LNCAP (cell line): Measurements from ENCODE around the gene ICAM3.

Experiments
- TF ChIP-seq, protein P1 (sequence below): fragments of 450-650 bp; IDR thresholded peaks from 2 replicates; pipeline ENCODE4 v1.5.1; 2017; ENCODE audit warnings: mild to moderate bottlenecking

ICAM3 gene

DNA sequence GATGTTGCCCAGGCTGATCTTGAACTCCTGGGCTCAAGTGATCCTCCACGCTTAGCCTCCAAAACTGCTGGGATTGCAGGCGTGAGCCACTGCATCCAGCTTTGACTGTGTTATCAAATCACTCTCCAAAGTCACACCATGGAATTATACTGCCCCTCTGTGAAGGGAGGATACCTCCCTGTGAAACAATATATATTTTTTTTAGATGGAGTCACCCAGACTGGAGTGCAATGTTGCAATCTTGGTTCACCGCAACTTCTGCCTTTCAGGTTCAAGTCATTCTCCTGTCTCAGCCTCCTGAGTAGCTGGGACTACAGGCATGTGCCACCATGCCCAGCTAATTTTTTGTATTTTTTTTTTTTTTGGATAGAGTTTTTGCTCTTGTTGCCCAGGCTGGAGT, 33.3 kb upstream of the ICAM3 start:
- TF ChIP-seq, protein P1, sequence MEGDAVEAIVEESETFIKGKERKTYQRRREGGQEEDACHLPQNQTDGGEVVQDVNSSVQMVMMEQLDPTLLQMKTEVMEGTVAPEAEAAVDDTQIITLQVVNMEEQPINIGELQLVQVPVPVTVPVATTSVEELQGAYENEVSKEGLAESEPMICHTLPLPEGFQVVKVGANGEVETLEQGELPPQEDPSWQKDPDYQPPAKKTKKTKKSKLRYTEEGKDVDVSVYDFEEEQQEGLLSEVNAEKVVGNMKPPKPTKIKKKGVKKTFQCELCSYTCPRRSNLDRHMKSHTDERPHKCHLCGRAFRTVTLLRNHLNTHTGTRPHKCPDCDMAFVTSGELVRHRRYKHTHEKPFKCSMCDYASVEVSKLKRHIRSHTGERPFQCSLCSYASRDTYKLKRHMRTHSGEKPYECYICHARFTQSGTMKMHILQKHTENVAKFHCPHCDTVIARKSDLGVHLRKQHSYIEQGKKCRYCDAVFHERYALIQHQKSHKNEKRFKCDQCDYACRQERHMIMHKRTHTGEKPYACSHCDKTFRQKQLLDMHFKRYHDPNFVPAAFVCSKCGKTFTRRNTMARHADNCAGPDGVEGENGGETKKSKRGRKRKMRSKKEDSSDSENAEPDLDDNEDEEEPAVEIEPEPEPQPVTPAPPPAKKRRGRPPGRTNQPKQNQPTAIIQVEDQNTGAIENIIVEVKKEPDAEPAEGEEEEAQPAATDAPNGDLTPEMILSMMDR, result no peak

DNA sequence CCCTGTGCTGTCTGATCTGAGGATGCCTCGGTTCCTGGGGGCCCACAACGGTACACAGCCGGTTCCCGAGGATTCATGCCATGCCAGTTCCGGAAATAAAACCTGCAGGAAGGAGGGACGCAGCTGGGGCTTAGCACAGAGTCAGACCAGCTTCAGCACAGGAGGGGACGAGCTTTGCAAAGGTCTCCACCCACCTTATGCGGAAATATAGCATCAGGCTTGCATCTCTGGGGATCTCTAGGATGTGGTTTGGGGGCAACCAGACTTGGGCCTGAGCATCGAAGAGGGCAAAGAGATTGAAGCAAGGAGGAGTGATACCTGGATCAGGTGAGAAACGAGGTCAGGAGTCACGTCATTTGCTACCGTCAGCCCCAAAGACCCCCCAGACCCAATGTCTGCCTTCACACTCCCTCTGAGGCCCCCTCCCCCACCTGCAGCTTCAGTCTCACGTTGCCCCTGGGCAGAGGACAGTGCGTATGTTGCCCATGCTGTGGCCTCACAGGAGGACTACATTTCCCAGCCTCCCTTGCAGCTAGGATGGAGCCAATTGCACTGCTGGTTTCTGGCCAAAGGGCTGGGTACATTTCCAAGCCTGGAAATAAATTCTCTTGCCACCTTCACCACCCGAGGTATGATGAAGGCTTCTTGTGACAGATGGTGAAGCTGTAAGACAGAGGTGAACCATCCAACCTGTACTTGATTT, 28.8 kb upstream of the ICAM3 start:
- TF ChIP-seq, protein P1, result no peak

DNA sequence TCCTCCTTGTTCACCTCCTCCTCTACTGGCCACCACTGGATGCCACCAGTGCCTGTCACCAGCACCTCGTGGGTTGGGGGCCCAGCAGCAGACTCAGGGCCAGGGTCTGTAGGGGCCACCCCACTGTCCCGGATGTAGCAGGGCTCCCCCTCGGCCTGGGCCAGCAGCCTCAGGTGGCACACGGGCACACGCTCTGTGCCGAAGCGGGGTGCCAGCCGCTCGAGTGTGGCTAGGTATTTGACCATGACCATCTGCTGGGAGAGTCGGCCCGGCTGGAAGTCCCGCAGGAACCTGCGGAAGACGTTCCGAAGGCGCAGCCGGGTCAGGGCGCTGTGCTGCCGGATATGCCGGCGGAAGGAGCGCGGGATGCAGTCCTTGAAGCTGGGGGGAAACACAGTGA, 26.1 kb upstream of the ICAM3 start:
- TF ChIP-seq, protein P1, result no peak

DNA sequence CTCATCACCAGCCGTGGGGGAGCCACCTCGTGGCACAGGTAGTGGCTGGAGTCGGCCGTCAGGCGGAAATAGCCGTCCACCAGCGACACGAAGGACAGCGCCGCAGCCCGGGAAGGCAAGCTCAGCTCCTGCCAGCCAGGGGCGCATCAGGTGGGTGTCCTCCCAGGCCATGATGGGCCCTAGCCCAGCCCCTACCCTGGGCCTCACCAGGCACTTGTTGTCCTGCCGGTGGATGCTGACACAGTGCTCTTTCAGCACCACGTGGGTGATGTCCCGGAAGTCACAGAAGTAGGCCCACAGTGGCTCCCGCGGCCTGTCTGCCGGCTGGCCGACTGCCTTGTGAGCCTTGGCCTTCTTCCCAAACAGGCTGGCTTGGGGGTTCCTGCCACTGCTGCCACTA, 25.2 kb upstream of the ICAM3 start:
- TF ChIP-seq, protein P1, result no peak

DNA sequence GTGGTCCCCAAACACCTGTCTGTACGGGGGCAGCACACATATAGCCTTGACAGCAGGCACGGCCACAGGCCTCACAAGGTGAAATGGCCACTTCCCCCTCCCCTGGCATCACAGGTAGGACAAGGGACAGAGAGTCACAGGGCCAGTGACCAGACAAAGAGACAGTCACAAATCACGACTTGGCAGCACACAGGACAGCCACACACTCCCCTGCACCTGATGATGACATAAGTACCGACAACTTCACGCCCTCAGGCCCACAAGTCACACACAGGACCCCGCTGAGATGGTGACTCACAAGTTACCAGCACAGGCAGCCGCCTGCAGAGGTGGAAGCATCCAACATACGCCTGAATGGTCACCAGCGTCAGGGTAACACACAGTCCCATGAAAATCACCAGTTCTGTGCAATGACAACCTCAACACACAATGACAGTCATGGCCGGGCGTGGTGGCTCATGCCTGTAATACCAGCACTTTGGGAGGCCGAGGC, 24.4 kb upstream of the ICAM3 start:
- TF ChIP-seq, protein P1, result no peak

DNA sequence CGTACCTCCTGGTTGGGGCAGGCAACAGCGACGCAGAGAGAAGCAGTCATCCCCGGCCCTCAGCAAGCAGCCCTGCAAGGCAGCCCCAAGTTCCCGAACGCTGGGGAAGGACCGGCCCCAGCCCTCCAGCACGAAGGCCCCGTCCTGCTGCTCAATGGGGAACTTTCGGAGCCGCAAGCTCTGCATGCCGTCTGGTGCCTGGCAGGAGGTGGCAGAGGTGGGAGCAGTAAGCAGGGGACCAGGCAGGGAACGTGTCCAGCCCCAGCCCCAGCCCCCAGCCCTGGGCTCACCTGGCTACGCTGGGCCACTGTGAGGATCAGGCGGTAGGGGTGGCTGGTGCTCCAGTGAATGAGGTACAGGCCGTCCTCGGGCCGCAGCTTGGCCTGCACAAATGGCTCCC, 22.8 kb upstream of the ICAM3 start:
- TF ChIP-seq, protein P1, result no peak

DNA sequence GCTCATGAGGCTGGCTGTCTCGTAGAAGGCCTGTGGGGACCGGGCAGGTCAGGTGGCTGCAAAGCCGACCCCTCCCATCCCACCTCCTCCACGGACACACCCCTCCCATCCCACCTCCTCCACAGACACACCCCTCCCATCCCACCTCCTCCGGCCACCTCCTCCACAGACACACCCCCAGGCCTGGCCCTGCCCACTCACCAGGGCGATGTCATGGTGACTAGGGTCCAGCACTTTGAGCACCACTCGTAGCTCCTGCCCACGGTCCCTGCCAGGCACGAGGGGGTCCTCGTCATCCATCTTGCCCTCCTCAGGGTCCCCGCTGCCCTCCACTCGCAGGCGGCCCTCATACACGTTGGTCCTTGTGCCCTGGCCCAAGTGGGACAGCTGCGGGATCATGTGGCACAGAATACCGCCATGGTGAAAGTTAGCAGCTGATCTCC, 22.2 kb upstream of the ICAM3 start:
- TF ChIP-seq, protein P1, result no peak
